Sigmoid colon (tissue), 4 donors: ENCODE results near the gene STON1.

ENCODE experiments used
- POLR2AphosphoS5 ChIP-seq, 4 donors: sonication (generic); formaldehyde crosslinking; IDR thresholded peaks; one replicate each; pipeline ENCODE4 v1.6.1; 2017; ENCODE audit warnings: antibody characterized with exemption in 4 of 4
- TF ChIP-seq, protein P1 (sequence below), 4 experiments: fragments of 450-650 bp in 3 of 4; fragments of 200-600 bp in 1 of 4; IDR thresholded peaks; one replicate each; pipeline ENCODE4 v1.5.1; 2016 to 2019; ENCODE audit warnings: antibody characterized with exemption in 4 of 4, mild to moderate bottlenecking in 3 of 4, moderate library complexity in 2 of 4

- TF ChIP-seq, protein P1, sequence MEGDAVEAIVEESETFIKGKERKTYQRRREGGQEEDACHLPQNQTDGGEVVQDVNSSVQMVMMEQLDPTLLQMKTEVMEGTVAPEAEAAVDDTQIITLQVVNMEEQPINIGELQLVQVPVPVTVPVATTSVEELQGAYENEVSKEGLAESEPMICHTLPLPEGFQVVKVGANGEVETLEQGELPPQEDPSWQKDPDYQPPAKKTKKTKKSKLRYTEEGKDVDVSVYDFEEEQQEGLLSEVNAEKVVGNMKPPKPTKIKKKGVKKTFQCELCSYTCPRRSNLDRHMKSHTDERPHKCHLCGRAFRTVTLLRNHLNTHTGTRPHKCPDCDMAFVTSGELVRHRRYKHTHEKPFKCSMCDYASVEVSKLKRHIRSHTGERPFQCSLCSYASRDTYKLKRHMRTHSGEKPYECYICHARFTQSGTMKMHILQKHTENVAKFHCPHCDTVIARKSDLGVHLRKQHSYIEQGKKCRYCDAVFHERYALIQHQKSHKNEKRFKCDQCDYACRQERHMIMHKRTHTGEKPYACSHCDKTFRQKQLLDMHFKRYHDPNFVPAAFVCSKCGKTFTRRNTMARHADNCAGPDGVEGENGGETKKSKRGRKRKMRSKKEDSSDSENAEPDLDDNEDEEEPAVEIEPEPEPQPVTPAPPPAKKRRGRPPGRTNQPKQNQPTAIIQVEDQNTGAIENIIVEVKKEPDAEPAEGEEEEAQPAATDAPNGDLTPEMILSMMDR (IDR thresholded peaks at IDR 0.05): no peak
- no peak for TF ChIP-seq POLR2AphosphoS5 (IDR thresholded peaks at IDR 0.05)
Observed at GRCh38 chr2:48626047-48626446, 96.1 kb downstream of the STON1 start.
